Breast epithelium (tissue), 3 donors: Measurements from ENCODE around the gene ARID3A.

Experiments
- POLR2A ChIP-seq: fragments of 450-650 bp; IDR thresholded peaks from one replicate; pipeline ENCODE4 v1.6.1; 2016; ENCODE audit warnings: antibody characterized with exemption, mild to moderate bottlenecking, moderate library complexity
- POLR2AphosphoS5 ChIP-seq, 3 donors: sonication (generic); formaldehyde crosslinking; IDR thresholded peaks; one replicate each; pipeline ENCODE4 v1.6.1; 2017; ENCODE audit warnings: antibody characterized with exemption in 3 of 3
- TF ChIP-seq, protein P1 (sequence below), 3 donors: fragments of 450-650 bp; IDR thresholded peaks; one replicate each; pipeline ENCODE4 v1.5.1; 2016 to 2017; ENCODE audit warnings: antibody characterized with exemption in 3 of 3, mild to moderate bottlenecking in 3 of 3, moderate library complexity in 3 of 3

GRCh38 chr19:990119-990571 is 64.3 kb downstream of the ARID3A start:
- TF ChIP-seq, protein P1, sequence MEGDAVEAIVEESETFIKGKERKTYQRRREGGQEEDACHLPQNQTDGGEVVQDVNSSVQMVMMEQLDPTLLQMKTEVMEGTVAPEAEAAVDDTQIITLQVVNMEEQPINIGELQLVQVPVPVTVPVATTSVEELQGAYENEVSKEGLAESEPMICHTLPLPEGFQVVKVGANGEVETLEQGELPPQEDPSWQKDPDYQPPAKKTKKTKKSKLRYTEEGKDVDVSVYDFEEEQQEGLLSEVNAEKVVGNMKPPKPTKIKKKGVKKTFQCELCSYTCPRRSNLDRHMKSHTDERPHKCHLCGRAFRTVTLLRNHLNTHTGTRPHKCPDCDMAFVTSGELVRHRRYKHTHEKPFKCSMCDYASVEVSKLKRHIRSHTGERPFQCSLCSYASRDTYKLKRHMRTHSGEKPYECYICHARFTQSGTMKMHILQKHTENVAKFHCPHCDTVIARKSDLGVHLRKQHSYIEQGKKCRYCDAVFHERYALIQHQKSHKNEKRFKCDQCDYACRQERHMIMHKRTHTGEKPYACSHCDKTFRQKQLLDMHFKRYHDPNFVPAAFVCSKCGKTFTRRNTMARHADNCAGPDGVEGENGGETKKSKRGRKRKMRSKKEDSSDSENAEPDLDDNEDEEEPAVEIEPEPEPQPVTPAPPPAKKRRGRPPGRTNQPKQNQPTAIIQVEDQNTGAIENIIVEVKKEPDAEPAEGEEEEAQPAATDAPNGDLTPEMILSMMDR (IDR thresholded peaks at IDR 0.05), result no peak
- TF ChIP-seq POLR2AphosphoS5 (IDR thresholded peaks at IDR 0.05) (no peak), POLR2A (no peak)
